Loucy (cell line): ENCODE results near the gene NSD2.

Source experiments
- H2AFZ ChIP-seq: fragments of 200-600 bp; sonication (generic); 2 replicates; pipeline ENCODE4 v1.6.0; 2016; ENCODE audit warnings: antibody characterized with exemption, mild to moderate bottlenecking, low read length, moderate library complexity
- H3F3A ChIP-seq: fragments of 200-600 bp; 2 replicates; pipeline ENCODE4 v1.6.0; 2016; ENCODE audit warnings: antibody characterized with exemption, low read depth, mild to moderate bottlenecking
- H3K27me3 ChIP-seq: fragments of 200-600 bp; sonication (generic); 2 replicates; pipeline ENCODE4 v1.6.1; 2014; ENCODE audit warnings: low read length, mild to moderate bottlenecking; ENCODE audit not compliant: insufficient read depth, poor library complexity, severe bottlenecking
- H3K36me3 ChIP-seq: fragments of 200-600 bp; sonication (generic); 2 replicates; pipeline ENCODE4 v1.6.1; 2016; ENCODE audit warnings: low read length; ENCODE audit not compliant: insufficient read depth
- H3K4me1 ChIP-seq: fragments of 200-600 bp; sonication (generic); 2 replicates; pipeline ENCODE4 v1.5.1; 2014; ENCODE audit warnings: low read length, mild to moderate bottlenecking; ENCODE audit not compliant: insufficient read depth, poor library complexity, severe bottlenecking
- H3K4me2 ChIP-seq: fragments of 200-600 bp; sonication (generic); 2 replicates; pipeline ENCODE4 v1.6.0; 2014; ENCODE audit warnings: antibody characterized with exemption, low read length, low read depth, mild to moderate bottlenecking; ENCODE audit not compliant: poor library complexity, severe bottlenecking
- H3K4me3 ChIP-seq: fragments of 200-600 bp; sonication (generic); 2 replicates; pipeline ENCODE4 v1.5.1; 2014; ENCODE audit warnings: low read length, mild to moderate bottlenecking, mixed read lengths; ENCODE audit not compliant: poor library complexity, severe bottlenecking
- H3K79me2 ChIP-seq: fragments of 200-600 bp; sonication (generic); 2 replicates; pipeline ENCODE4 v1.6.1; 2014; ENCODE audit warnings: low read length; ENCODE audit not compliant: insufficient read depth
- H3K9ac ChIP-seq: fragments of 200-600 bp; sonication (generic); 2 replicates; pipeline ENCODE4 v1.6.0; 2014; ENCODE audit warnings: mild to moderate bottlenecking, low read depth, low read length, moderate library complexity; ENCODE audit not compliant: poor library complexity, severe bottlenecking
- H3K9me2 ChIP-seq: fragments of 200-600 bp; sonication (generic); replicated peaks from 2 replicates; pipeline ENCODE4 v1.6.1; 2016; ENCODE audit warnings: low read depth, low read length, mixed read lengths
- H3K9me3 ChIP-seq: fragments of 200-600 bp; sonication (generic); 2 replicates; pipeline ENCODE4 v1.6.1; 2014; ENCODE audit warnings: mild to moderate bottlenecking, antibody characterized with exemption, low read length, low read depth; ENCODE audit not compliant: insufficient read depth
- H4K20me1 ChIP-seq: fragments of 200-600 bp; sonication (generic); 2 replicates; pipeline ENCODE4 v1.6.0; 2014; ENCODE audit warnings: antibody characterized with exemption, low read length, mild to moderate bottlenecking; ENCODE audit not compliant: insufficient read depth, poor library complexity, severe bottlenecking
- EZH2phosphoT487 ChIP-seq: fragments of 200-600 bp; IDR thresholded peaks from 2 replicates; pipeline ENCODE4 v1.6.1; 2018; ENCODE audit warnings: antibody characterized with exemption, mild to moderate bottlenecking, moderate library complexity, borderline replicate concordance
- TF ChIP-seq, protein P1 (sequence below): fragments of 200-600 bp; sonication (generic); conservative IDR thresholded peaks from 2 replicates; pipeline ENCODE4 v1.5.1; 2014; ENCODE audit warnings: mild to moderate bottlenecking, antibody characterized with exemption, low read length

The NSD2 gene

GRCh38 chr4:1975880-1976279 is 104.7 kb downstream of the NSD2 start:
- Histone ChIP-seq H3K4me2 (no peak overlapping the region), H3K4me3 (no peak overlapping the region), H3K79me2 (no peaks in the 10 kb centered on the region), H2AFZ (no peak overlapping the region), H3K9me2 (no peaks in the 10 kb centered on the region), H3F3A (no peaks in the 10 kb centered on the region), H3K27me3 (no peaks in the 10 kb centered on the region), H3K9ac (no peak overlapping the region), H3K9me3 (no peaks in the 10 kb centered on the region), H3K4me1 (no peaks in the 10 kb centered on the region), H4K20me1 (peaks cover 3% of the 10 kb centered on the region), H3K36me3 (peaks cover 97% of the 10 kb centered on the region; the same call in 1 of the 2 replicates)
- TF ChIP-seq EZH2phosphoT487, result no peak
- TF ChIP-seq, protein P1, sequence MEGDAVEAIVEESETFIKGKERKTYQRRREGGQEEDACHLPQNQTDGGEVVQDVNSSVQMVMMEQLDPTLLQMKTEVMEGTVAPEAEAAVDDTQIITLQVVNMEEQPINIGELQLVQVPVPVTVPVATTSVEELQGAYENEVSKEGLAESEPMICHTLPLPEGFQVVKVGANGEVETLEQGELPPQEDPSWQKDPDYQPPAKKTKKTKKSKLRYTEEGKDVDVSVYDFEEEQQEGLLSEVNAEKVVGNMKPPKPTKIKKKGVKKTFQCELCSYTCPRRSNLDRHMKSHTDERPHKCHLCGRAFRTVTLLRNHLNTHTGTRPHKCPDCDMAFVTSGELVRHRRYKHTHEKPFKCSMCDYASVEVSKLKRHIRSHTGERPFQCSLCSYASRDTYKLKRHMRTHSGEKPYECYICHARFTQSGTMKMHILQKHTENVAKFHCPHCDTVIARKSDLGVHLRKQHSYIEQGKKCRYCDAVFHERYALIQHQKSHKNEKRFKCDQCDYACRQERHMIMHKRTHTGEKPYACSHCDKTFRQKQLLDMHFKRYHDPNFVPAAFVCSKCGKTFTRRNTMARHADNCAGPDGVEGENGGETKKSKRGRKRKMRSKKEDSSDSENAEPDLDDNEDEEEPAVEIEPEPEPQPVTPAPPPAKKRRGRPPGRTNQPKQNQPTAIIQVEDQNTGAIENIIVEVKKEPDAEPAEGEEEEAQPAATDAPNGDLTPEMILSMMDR, result no peak

- Histone ChIP-seq H3F3A (no peaks in the 10 kb centered on the region), H3K9ac (no peak overlapping the region), H3K27me3 (no peaks in the 10 kb centered on the region), H2AFZ (no peak overlapping the region), H3K36me3 (peaks cover 97% of the 10 kb centered on the region; the same call in 1 of the 2 replicates), H3K9me3 (no peaks in the 10 kb centered on the region), H3K79me2 (no peaks in the 10 kb centered on the region), H4K20me1 (peaks cover 4% of the 10 kb centered on the region), H3K4me3 (no peak overlapping the region), H3K9me2 (no peaks in the 10 kb centered on the region), H3K4me2 (no peak overlapping the region), H3K4me1 (no peaks in the 10 kb centered on the region)
- no peak for TF ChIP-seq EZH2phosphoT487
- TF ChIP-seq, protein P1, result no peak
Observed at GRCh38 chr4:1976416-1977352, 105.5 kb downstream of the NSD2 start.

GRCh38 chr4:1978226-1978625 is 107.0 kb downstream of the NSD2 start:
- Histone ChIP-seq H3K9ac (no peak overlapping the region), H3F3A (no peaks in the 10 kb centered on the region), H4K20me1 (peaks cover 4% of the 10 kb centered on the region), H3K4me2 (no peak overlapping the region), H3K9me3 (no peaks in the 10 kb centered on the region), H3K9me2 (no peaks in the 10 kb centered on the region), H3K79me2 (no peaks in the 10 kb centered on the region), H2AFZ (no peak overlapping the region), H3K27me3 (no peaks in the 10 kb centered on the region), H3K4me1 (no peaks in the 10 kb centered on the region), H3K4me3 (no peak overlapping the region), H3K36me3 (peaks cover 97% of the 10 kb centered on the region; the same call in 1 of the 2 replicates)
- TF ChIP-seq, protein P1, result no peak
- TF ChIP-seq EZH2phosphoT487, result no peak
